OCI-M2 (cell line): ENCODE data around the gene DCST1.

ENCODE experiments used
- DNase-seq: peaks from one replicate; lab custom pipeline; 2025; ENCODE audit not compliant: unreplicated experiment; lab: John Stamatoyannopoulos, UW

The DCST1 gene

GRCh38 chr1:155070721-155071569, 37.3 kb downstream of the DCST1 start:
- no peak for DNase-seq

GRCh38 chr1:155071701-155072100, 38.1 kb downstream of the DCST1 start:
- no peak for DNase-seq

DNA sequence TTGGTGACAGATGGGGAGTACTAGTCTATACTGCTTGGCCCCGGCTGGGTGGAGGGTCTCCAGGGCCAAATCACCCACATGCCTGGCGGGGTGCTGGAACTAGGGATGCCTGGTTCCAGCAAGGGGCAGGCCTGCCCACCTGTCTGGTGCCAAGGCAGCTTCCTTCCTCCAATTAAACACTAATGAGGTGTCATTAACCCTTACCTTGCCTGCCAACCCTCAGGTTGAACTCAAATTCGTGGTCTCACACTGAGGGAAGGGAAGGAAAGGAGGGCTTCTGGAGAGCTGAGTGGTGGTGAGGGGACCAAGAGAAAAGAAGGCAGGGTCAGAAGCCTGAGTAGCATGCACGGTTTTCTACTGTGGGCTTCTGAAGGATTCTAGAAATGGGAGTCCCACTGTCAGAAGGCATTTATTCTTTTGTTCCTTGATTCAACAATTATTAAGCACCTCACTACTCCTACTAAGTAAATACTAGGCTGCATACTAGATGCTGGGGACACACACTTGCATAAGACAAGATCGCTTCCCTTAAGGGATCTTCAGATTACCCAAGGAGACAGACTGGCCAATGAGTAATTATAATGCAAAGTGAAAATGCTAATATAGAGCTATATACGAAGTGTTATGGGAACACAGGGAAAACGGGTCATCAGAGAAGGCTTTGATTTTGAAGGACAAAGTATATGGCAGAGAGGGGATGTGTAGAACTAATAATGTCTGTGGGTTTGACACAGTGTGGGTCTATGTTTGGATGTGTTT, 39.1 kb downstream of the DCST1 start:
- no peak for DNase-seq

- no peak for DNase-seq
Measured at GRCh38 chr1:155073377-155074242, 40.0 kb downstream of the DCST1 start.

DNA sequence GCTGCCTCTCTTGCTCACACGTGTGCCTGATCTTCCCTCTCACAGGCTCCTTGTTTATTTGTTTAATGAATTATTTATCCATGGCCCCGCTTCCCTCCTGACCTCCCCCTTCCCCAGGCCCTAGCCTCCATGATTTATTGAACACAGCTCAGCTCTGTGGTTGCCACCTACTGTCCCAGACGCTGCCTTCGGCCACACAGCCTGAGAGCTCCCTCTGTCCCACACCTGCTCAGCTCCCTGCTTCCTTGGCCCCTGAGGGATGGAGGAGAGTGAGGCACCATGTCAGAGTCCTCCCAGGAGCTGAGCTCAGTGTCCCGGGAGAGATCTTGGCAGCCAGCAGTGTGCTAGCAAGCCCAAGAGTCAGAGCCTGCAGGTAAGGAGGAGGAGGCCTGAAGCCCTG, 41.9 kb downstream of the DCST1 start:
- DNase-seq = no peak

DNA sequence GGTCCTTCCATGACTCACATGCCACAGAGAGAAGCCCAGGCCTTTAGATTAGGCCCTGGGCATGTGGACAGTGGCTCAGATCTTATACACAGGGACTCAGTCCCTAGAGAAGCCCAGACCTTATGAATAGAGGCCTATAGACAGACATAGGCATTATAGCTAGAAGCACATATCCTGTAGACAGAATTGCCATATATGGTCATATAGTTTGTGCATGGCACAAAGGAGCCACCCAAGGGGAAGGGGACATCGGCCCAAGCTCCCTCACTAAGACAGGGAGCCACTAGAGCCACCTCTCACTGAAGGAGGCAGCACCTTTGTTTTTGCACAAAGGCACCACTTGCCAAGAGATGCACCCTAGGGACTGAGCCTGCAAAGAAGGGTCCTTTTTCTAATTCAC, 42.7 kb downstream of the DCST1 start:
- no peak for DNase-seq

DNA sequence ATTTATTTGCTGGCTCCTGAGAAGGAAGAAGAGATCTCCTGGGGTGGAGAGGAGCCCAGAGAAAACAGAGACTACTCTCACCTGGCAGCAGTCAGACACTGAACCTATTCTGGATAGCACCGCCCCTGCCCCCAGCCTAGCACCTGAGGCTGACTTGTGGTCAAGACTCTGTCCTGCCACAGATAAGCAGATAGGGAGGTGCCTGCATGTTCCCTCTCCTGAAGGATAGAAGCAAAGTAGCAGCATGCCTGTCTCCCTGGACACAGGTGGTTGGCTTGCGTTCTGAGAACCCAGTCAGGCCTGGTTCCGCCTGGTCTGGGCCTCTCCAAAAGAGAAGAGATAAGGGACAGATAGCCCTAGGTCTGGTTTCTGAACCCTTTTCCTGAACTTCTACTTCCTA, 43.7 kb downstream of the DCST1 start:
- no peak for DNase-seq

GRCh38 chr1:155077758-155078445, 44.3 kb downstream of the DCST1 start:
- DNase-seq = no peak

DNA sequence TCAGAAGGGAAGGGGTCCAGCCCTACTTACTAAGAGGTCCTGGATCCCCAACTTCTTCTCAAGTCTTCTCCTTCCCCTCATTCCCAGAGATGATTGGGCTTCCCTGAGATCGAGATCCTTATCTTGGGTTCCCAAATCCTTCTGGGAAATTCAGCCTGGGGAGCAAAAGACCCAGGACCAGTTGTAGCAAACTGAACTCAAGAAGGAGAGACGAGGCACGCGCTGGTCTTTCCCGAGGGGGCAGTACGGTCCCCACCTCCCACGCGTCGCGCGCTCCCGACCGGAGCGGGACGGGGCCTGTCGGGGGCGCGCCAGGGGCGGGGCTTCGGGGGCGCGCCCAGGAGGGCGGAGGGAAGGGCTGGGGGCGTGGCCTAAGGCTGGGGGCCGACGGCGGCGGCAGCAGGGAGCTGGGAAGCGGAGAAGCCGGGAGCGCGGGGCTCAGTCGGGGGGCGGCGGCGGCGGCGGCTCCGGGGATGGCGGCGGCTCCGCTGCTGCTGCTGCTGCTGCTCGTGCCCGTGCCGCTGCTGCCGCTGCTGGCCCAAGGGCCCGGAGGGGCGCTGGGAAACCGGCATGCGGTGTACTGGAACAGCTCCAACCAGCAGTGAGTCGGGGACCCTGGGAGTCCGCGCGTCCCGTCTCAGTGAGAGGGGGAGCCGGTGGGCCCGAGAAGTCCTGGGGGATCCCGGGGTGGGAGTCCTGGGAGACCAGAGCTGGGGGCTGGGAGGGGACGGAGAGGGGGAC, 45.0 kb downstream of the DCST1 start, which contains the start of gene EFNA3:
TSS of gene EFNA3 (plus strand) at position 369 of the 741 bp plus-strand sequence. CDS start at position 474, 105 bp downstream.
- DNase-seq = no peak

- no peak for DNase-seq
Measured at GRCh38 chr1:155079210-155079486, 45.5 kb downstream of the DCST1 start.

GRCh38 chr1:155079487-155080311, 46.1 kb downstream of the DCST1 start:
- no peak for DNase-seq

GRCh38 chr1:155080312-155081228, 46.9 kb downstream of the DCST1 start:
- peak; percentile 47 for DNase-seq

- no peak for DNase-seq
Measured at GRCh38 chr1:155081472-155082300, 48.1 kb downstream of the DCST1 start.

DNA sequence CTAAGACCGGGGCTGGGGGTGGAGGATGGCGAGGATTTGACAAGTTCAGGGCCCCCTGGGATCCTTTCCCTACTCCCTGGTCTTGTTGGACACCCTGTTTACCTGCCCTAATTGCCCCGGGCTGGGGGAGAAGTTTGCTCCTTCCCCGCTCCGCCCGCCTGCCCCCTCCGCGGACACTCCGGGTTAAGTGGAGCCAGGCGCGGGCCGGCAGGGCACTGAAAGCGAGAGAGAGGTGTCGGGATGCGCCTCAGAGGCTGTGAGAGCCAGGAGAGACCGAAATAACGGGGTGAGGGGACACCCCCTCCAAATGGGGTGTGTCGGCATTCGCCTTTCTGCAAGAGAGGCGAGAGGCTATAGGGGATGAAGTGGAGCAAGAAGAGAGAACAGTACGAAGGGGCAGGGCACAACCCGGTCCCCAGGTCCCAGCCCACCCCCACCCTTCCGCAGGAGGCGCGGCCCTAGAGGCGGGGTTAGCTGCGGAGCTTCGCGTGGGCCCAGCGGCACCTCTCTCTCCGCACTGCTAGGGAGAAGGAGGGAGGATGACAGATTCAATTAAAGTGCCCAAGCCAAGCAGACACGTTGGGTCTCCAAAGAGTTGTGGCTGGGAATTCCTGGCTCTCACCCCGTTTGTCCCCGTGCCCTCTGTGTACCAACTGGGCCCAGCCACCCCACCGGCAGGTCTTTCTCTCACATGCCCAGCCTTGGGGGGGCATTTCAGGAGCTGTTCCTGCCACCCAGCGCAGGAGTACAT, 48.9 kb downstream of the DCST1 start:
- DNase-seq = no peak

GRCh38 chr1:155083052-155083541, 49.5 kb downstream of the DCST1 start:
- no peak for DNase-seq
